HG02759 (cell line): Measurements from ENCODE around the gene USH1C.

Experiments used
- ATAC-seq: cut with Tn5 transposase; IDR thresholded peaks from one replicate; pipeline ENCODE4 v1.9.1; 2021; ENCODE audit warnings: mild to moderate bottlenecking, moderate library complexity; ENCODE audit not compliant: unreplicated experiment

The USH1C gene

GRCh38 chr11:17443926-17444690 lies 100.1 kb downstream of the USH1C start:
- no peak for ATAC-seq
